ENCODE data around the gene MRPL47. TPM values are rescaled to one million over a fixed set of nuclear protein-coding genes. Genes with fewer than 3 reads are reported as not detected.

MRPL47 gene
- polyA plus RNA-seq, 1 donor (not counting 4 experiments of a cell fraction or from before 2014, with no cell fraction given), result 80.8 TPM

- Histone ChIP-seq H3K27me3 (ENCODE audit: control insufficient read depth, extremely low read depth, insufficient read depth, low read length) (no peaks in the 10 kb centered on the region), H4K20me1 (ENCODE audit: control insufficient read depth, extremely low read depth, insufficient read depth, low read length) (no peaks in the 10 kb centered on the region), H3K9ac (ENCODE audit: control insufficient read depth, extremely low read depth, insufficient read depth, low read length) (no peak overlapping the region), H3K27ac (ENCODE audit: control insufficient read depth, insufficient read depth, low read length) (no peak overlapping the region), H3K9me3 (ENCODE audit: control insufficient read depth, low read depth, low read length) (no peaks in the 10 kb centered on the region), H3K4me3 (ENCODE audit: control insufficient read depth in 2 of 3, extremely low read depth in 1 of 3, insufficient read depth in 2 of 3, low read depth in 1 of 3, low read length in 3 of 3) (no peak overlapping the region), H3K9me1 (ENCODE audit: control insufficient read depth, extremely low read depth, insufficient read depth, low read length) (no peaks in the 10 kb centered on the region), H3K4me1 (ENCODE audit: control insufficient read depth, extremely low read depth, insufficient read depth, low read length) (no peaks in the 10 kb centered on the region), H3K36me3 (ENCODE audit: control insufficient read depth in 2 of 2, extremely low read depth in 1 of 2, insufficient read depth in 2 of 2, low read length in 2 of 2) (peaks cover 4 to 10% of the 10 kb centered on the region in 2 experiments), H3K4me2 (ENCODE audit: control insufficient read depth, extremely low read depth, insufficient read depth, low read depth, low read length) (no peak overlapping the region), H2AFZ (ENCODE audit: control insufficient read depth, low read length) (no peak overlapping the region), H3K79me2 (ENCODE audit: control insufficient read depth, insufficient read depth, low read length) (no peaks in the 10 kb centered on the region)
- FAIRE-seq (no peak), DNase-seq (ENCODE audit: low read depth, low spot score) (no peak)
- dilution Hi-C loops (cut with MboI; ENCODE audit: extremely low pct_ligation_motif_present, low sequenced_read_pairs), result no loop called here
- TF ChIP-seq CTCF (optimal IDR thresholded peaks at IDR 0.05 in 1 of 3, IDR thresholded peaks at IDR 0.05 in 1 of 3, conservative IDR thresholded peaks at IDR 0.05 in 1 of 3; ENCODE audit: extremely low read depth in 1 of 3, insufficient read depth in 2 of 3, low read length in 3 of 3), result no peak
- no peak for TF ChIP-seq EZH2 (IDR thresholded peaks at IDR 0.05; ENCODE audit: low read length)
Observed at GRCh38 chr3:179624451-179624850, 20.0 kb upstream of the MRPL47 start.

GRCh38 chr3:179622023-179622422 is 17.6 kb upstream of the MRPL47 start:
- no peak overlapping the region for H3K4me2 ChIP-seq (ENCODE audit: control insufficient read depth, extremely low read depth, insufficient read depth, low read depth, low read length)
- FAIRE-seq, result no peak
- no peak overlapping the region for H3K9ac ChIP-seq (ENCODE audit: control insufficient read depth, extremely low read depth, insufficient read depth, low read length)
- dilution Hi-C loops (cut with MboI; ENCODE audit: extremely low pct_ligation_motif_present, low sequenced_read_pairs), result no loop called here
- no peak for TF ChIP-seq CTCF (optimal IDR thresholded peaks at IDR 0.05 in 1 of 3, IDR thresholded peaks at IDR 0.05 in 1 of 3, conservative IDR thresholded peaks at IDR 0.05 in 1 of 3; ENCODE audit: extremely low read depth in 1 of 3, insufficient read depth in 2 of 3, low read length in 3 of 3)
- H3K4me1 ChIP-seq (ENCODE audit: control insufficient read depth, extremely low read depth, insufficient read depth, low read length), result no peaks in the 10 kb centered on the region
- H3K27ac ChIP-seq (ENCODE audit: control insufficient read depth, insufficient read depth, low read length), result no peak overlapping the region
- no peak overlapping the region for H3K4me3 ChIP-seq (ENCODE audit: control insufficient read depth in 2 of 3, extremely low read depth in 1 of 3, insufficient read depth in 2 of 3, low read depth in 1 of 3, low read length in 3 of 3)
- no peaks in the 10 kb centered on the region for H3K9me3 ChIP-seq (ENCODE audit: control insufficient read depth, low read depth, low read length)
- no peaks in the 10 kb centered on the region for H3K79me2 ChIP-seq (ENCODE audit: control insufficient read depth, insufficient read depth, low read length)
- no peaks in the 10 kb centered on the region for H4K20me1 ChIP-seq (ENCODE audit: control insufficient read depth, extremely low read depth, insufficient read depth, low read length)
- no peaks in the 10 kb centered on the region for H3K9me1 ChIP-seq (ENCODE audit: control insufficient read depth, extremely low read depth, insufficient read depth, low read length)
- no peak overlapping the region for H2AFZ ChIP-seq (ENCODE audit: control insufficient read depth, low read length)
- H3K36me3 ChIP-seq (ENCODE audit: control insufficient read depth in 2 of 2, extremely low read depth in 1 of 2, insufficient read depth in 2 of 2, low read length in 2 of 2), result peaks cover 6 to 10% of the 10 kb centered on the region in 2 experiments
- no peaks in the 10 kb centered on the region for H3K27me3 ChIP-seq (ENCODE audit: control insufficient read depth, extremely low read depth, insufficient read depth, low read length)
- DNase-seq (ENCODE audit: low read depth, low spot score), result no peak
